ENCODE results near the gene NUP107.

DNA sequence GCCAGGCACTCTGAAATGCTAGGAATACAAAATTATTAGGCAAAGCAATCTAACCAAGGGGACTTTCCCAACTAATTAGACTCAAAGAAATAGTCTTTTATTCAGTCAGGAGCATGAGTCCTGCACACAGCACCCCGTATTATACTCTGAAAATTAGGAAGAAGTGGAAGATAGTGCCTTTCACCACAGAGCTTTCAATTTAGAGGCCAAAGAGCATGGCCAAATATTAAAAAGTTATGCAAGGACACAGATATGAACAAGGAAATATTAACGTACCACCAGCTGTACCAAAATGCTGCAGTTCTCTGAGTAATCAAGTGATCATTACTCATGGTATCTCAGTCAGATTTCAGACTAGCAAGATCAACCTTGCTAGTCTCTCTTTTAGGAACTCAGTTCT, 98.6 kb downstream of the NUP107 start:
- TF ChIP-seq, protein P1, sequence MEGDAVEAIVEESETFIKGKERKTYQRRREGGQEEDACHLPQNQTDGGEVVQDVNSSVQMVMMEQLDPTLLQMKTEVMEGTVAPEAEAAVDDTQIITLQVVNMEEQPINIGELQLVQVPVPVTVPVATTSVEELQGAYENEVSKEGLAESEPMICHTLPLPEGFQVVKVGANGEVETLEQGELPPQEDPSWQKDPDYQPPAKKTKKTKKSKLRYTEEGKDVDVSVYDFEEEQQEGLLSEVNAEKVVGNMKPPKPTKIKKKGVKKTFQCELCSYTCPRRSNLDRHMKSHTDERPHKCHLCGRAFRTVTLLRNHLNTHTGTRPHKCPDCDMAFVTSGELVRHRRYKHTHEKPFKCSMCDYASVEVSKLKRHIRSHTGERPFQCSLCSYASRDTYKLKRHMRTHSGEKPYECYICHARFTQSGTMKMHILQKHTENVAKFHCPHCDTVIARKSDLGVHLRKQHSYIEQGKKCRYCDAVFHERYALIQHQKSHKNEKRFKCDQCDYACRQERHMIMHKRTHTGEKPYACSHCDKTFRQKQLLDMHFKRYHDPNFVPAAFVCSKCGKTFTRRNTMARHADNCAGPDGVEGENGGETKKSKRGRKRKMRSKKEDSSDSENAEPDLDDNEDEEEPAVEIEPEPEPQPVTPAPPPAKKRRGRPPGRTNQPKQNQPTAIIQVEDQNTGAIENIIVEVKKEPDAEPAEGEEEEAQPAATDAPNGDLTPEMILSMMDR (IDR thresholded peaks at IDR 0.05; ENCODE audit: poor library complexity) = no peak
- no peak for TF ChIP-seq EZH2phosphoT487 (IDR thresholded peaks at IDR 0.05; ENCODE audit: low read depth, severe bottlenecking, unreplicated experiment)
